Parathyroid adenoma (tissue), 2 donors: ENCODE data around the gene SFMBT2.

Source experiments
- H2AFZ ChIP-seq: fragments of 300-600 bp; sonication (generic); one replicate; pipeline ENCODE4 v1.7.0; 2017; ENCODE audit warnings: antibody characterized with exemption, mild to moderate bottlenecking
- H3K27ac ChIP-seq: fragments of 300-600 bp; sonication (generic); one replicate; pipeline ENCODE4 v1.7.0; 2017
- H3K27me3 ChIP-seq: fragments of 300-600 bp; sonication (generic); one replicate; pipeline ENCODE4 v1.7.0; 2017; ENCODE audit warnings: low read length; ENCODE audit not compliant: control insufficient read depth, insufficient read depth
- H3K36me3 ChIP-seq: fragments of 300-600 bp; sonication (generic); one replicate; pipeline ENCODE4 v1.7.0; 2017; ENCODE audit warnings: low read length; ENCODE audit not compliant: control insufficient read depth, insufficient read depth
- H3K4me1 ChIP-seq: fragments of 300-600 bp; sonication (generic); one replicate; pipeline ENCODE4 v1.7.0; 2017; ENCODE audit warnings: control low read depth
- H3K4me2 ChIP-seq: fragments of 300-600 bp; sonication (generic); one replicate; pipeline ENCODE4 v1.7.0; 2017; ENCODE audit warnings: low read length
- H3K4me3 ChIP-seq: fragments of 300-600 bp; sonication (generic); one replicate; pipeline ENCODE4 v1.7.0; 2017; ENCODE audit warnings: low read depth, low read length
- H3K79me2 ChIP-seq: fragments of 300-600 bp; sonication (generic); one replicate; pipeline ENCODE4 v1.7.0; 2017; ENCODE audit warnings: control low read depth
- H3K9ac ChIP-seq: fragments of 300-600 bp; sonication (generic); one replicate; pipeline ENCODE4 v1.7.0; 2017; ENCODE audit warnings: mild to moderate bottlenecking
- H3K9me3 ChIP-seq: fragments of 300-600 bp; sonication (generic); one replicate; pipeline ENCODE4 v1.7.0; 2017; ENCODE audit warnings: low read length; ENCODE audit not compliant: control insufficient read depth
- CTCF ChIP-seq: fragments of 300-600 bp; sonication (generic); IDR thresholded peaks from one replicate; pipeline ENCODE4 v1.7.0; 2017; ENCODE audit warnings: antibody characterized with exemption, mild to moderate bottlenecking
- donor health status: primary hyperparathyroidism.

SFMBT2 gene

GRCh38 chr10:7373039-7373438 is 37.8 kb downstream of the SFMBT2 start:
- Histone ChIP-seq H2AFZ (no peak overlapping the region), H3K79me2 (peaks cover 15% of the 10 kb centered on the region), H3K4me3 (no peak overlapping the region), H3K4me1 (peaks cover 6% of the 10 kb centered on the region), H3K4me2 (no peak overlapping the region), H3K36me3 (no peaks in the 10 kb centered on the region), H3K27me3 (no peaks in the 10 kb centered on the region), H3K9me3 (no peaks in the 10 kb centered on the region), H3K27ac (no peak overlapping the region), H3K9ac (no peak overlapping the region)
- TF ChIP-seq CTCF, result no peak

DNA sequence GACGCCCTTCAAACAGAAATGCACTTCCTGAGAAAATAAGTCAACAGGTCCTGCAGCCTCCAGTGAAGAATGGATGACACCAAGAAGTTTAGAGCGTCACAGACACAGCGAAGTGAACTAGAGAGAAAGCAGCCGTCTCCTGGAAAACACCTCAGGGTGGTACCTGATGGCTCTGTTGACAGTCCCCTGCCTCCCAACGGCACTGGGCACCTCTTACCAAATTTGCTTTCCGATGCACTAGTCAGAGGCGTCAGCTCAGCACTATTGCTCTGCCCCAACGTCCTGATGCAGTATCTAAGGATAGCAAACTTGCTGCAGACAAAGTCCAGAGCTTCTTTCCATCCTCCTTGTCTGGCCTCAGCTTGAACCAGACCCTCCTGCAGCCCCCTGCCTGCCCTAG is 38.3 kb downstream of the SFMBT2 start:
- H2AFZ ChIP-seq, result no peak overlapping the region
- no peaks in the 10 kb centered on the region for H3K27me3 ChIP-seq
- H3K9me3 ChIP-seq, result no peaks in the 10 kb centered on the region
- H3K4me3 ChIP-seq, result no peak overlapping the region
- no peaks in the 10 kb centered on the region for H3K36me3 ChIP-seq
- peaks cover 15% of the 10 kb centered on the region for H3K79me2 ChIP-seq
- H3K9ac ChIP-seq, result no peak overlapping the region
- no peak for TF ChIP-seq CTCF
- no peak overlapping the region for H3K27ac ChIP-seq
- H3K4me1 ChIP-seq, result peaks cover 6% of the 10 kb centered on the region
- no peak overlapping the region for H3K4me2 ChIP-seq

- H2AFZ ChIP-seq, result no peak overlapping the region
- TF ChIP-seq CTCF, result no peak
- H3K9me3 ChIP-seq, result no peaks in the 10 kb centered on the region
- no peaks in the 10 kb centered on the region for H3K27me3 ChIP-seq
- no peaks in the 10 kb centered on the region for H3K4me1 ChIP-seq
- no peak overlapping the region for H3K4me3 ChIP-seq
- H3K9ac ChIP-seq, result no peak overlapping the region
- no peaks in the 10 kb centered on the region for H3K36me3 ChIP-seq
- no peak overlapping the region for H3K27ac ChIP-seq
- H3K4me2 ChIP-seq, result no peak overlapping the region
- peaks cover 18% of the 10 kb centered on the region for H3K79me2 ChIP-seq
Observed at GRCh38 chr10:7370511-7370910, 40.3 kb downstream of the SFMBT2 start.

DNA sequence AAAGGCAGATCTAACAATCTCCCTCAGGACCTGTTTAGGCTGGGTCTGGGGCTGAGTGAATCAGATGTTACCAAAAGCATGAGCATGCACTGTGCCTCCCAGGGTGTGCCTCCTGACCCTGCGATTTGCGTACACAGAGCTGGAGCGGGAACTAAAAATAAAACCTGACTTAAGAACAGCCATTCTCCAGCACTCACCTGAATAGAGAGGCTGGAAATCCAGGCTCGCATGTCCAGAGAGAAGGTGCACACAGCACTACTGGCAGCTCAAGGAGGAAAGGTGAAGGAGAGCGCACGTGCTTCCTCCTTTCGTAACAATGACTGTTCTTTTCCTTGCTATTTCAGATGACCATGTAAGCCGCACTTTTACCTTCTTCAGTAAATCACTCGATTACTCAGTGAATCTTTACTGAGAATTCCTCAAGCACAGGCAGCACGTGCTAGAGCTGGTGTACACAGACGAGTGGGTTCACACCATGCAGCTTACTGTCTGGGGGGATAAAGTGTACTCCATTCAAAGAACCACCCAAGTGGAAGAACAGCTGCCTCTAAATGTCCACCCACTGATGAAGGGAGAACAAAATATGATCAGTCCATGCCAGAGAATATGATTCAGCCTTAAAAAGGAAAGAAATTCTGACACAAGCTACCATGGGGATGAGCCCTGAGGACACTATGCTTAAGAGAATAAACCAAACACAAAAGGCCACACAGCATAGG is 45.6 kb downstream of the SFMBT2 start:
- no peak overlapping the region for H3K4me2 ChIP-seq
- peaks cover 18% of the 10 kb centered on the region for H3K79me2 ChIP-seq
- H3K4me1 ChIP-seq, result no peaks in the 10 kb centered on the region
- TF ChIP-seq CTCF, result no peak
- H2AFZ ChIP-seq, result no peak overlapping the region
- H3K9me3 ChIP-seq, result no peaks in the 10 kb centered on the region
- H3K27me3 ChIP-seq, result no peaks in the 10 kb centered on the region
- H3K27ac ChIP-seq, result no peak overlapping the region
- no peaks in the 10 kb centered on the region for H3K36me3 ChIP-seq
- no peak overlapping the region for H3K4me3 ChIP-seq
- no peak overlapping the region for H3K9ac ChIP-seq

- TF ChIP-seq CTCF, result no peak
- H3K79me2 ChIP-seq, result peaks cover 18% of the 10 kb centered on the region
- no peak overlapping the region for H2AFZ ChIP-seq
- no peak overlapping the region for H3K27ac ChIP-seq
- no peak overlapping the region for H3K4me3 ChIP-seq
- H3K9me3 ChIP-seq, result no peaks in the 10 kb centered on the region
- no peak overlapping the region for H3K4me2 ChIP-seq
- H3K36me3 ChIP-seq, result no peaks in the 10 kb centered on the region
- no peaks in the 10 kb centered on the region for H3K27me3 ChIP-seq
- no peak overlapping the region for H3K9ac ChIP-seq
- no peaks in the 10 kb centered on the region for H3K4me1 ChIP-seq
Observed at GRCh38 chr10:7364474-7364873, 46.4 kb downstream of the SFMBT2 start.
